T-cell (primary cell): ENCODE results near the gene HES6. TPM values are rescaled to one million over a fixed set of nuclear protein-coding genes. Genes with fewer than 3 reads are reported as not detected.

Experiments
- ATAC-seq, 4 experiments: fragments of 200-7000 bp in 3 of 4; fragments of 150-1000 bp in 1 of 4; cut with Tn5 transposase; replicated peaks in 1 of 4; 1 replicate in 3 of 4; 2 replicates in 1 of 4; pipeline ENCODE4 v1.10.0; 2021; ENCODE audit warnings: moderate library complexity in 3 of 4, mild to moderate bottlenecking in 2 of 4, moderate number of reproducible peaks in 1 of 4
- CTCF ChIA-PET, 2 donors: fragments of 300-600 bp; sonication (Branson Sonifier 250); formaldehyde crosslinking; loops; one replicate each; lab custom pipeline; 2022; ENCODE audit warnings: antibody characterized with exemption in 2 of 2; lab: Charles Lee
- POLR2A ChIA-PET, 2 donors: fragments of 300-600 bp; sonication (Branson Sonifier 250); formaldehyde crosslinking; loops; one replicate each; lab custom pipeline; 2022; ENCODE audit warnings: antibody characterized with exemption in 2 of 2; lab: Charles Lee
- DNase-seq, 35 experiments: peaks; one replicate each; pipeline versions ENCODE4 v3.0.0 to v3.0.0-alpha.2; 2013 to 2023
- H3K27ac ChIP-seq: one replicate; pipeline ENCODE4 v1.5.1; 2013; ENCODE audit warnings: low read length
- H3K27me3 ChIP-seq, 2 experiments: replicated peaks in 1 of 2; 1 replicate in 1 of 2; 2 replicates in 1 of 2; pipeline versions ENCODE4 v1.6.1 to v1.7.0; 2013; ENCODE audit warnings: low read length in 1 of 2, mixed read lengths in 1 of 2; ENCODE audit not compliant: control insufficient read depth in 2 of 2, insufficient read depth in 2 of 2; ENCODE audit errors: extremely low read depth in 1 of 2
- H3K36me3 ChIP-seq, 2 donors: 1 replicate in 1 of 2; 2 replicates in 1 of 2; pipeline versions ENCODE4 v1.6.1 to v1.7.0; 2013; ENCODE audit warnings: low read length in 1 of 2; ENCODE audit not compliant: control insufficient read depth in 2 of 2, insufficient read depth in 1 of 2; ENCODE audit errors: extremely low read depth in 1 of 2
- H3K4me1 ChIP-seq, 2 experiments: 1 replicate in 1 of 2; 2 replicates in 1 of 2; pipeline versions ENCODE4 v1.6.1 to v1.7.0; 2013; ENCODE audit warnings: low read length in 2 of 2, mixed read lengths in 1 of 2; ENCODE audit not compliant: insufficient read depth in 2 of 2, control insufficient read depth in 1 of 2; ENCODE audit errors: extremely low read depth in 1 of 2
- H3K4me3 ChIP-seq, 2 donors: 1 replicate in 1 of 2; 2 replicates in 1 of 2; pipeline versions ENCODE4 v1.5.1 to v1.7.0; 2013; ENCODE audit warnings: mild to moderate bottlenecking in 2 of 2, low read length in 1 of 2, moderate library complexity in 1 of 2; ENCODE audit not compliant: control insufficient read depth in 1 of 2; ENCODE audit errors: extremely low read depth in 1 of 2
- H3K9me3 ChIP-seq: 2 replicates; pipeline ENCODE4 v1.7.0; 2013
- H3K27ac Mint-ChIP-seq, 2 donors: one replicate each; pipeline ENCODE4 v1.8.0; 2020 to 2021; ENCODE audit warnings: mild to moderate bottlenecking in 2 of 2, mixed read lengths in 2 of 2
- H3K27me3 Mint-ChIP-seq, 2 donors: one replicate each; pipeline ENCODE4 v1.8.0; 2021 to 2022; ENCODE audit warnings: mixed read lengths in 2 of 2
- H3K36me3 Mint-ChIP-seq: one replicate; pipeline ENCODE4 v1.8.0; 2021; ENCODE audit warnings: mixed read lengths
- H3K4me1 Mint-ChIP-seq, 3 donors: one replicate each; pipeline ENCODE4 v1.8.0; 2020 to 2022; ENCODE audit warnings: mixed read lengths in 3 of 3, mild to moderate bottlenecking in 1 of 3
- H3K4me3 Mint-ChIP-seq, 3 donors: one replicate each; pipeline ENCODE4 v1.8.0; 2020 to 2022; ENCODE audit warnings: mild to moderate bottlenecking in 3 of 3, mixed read lengths in 3 of 3, moderate library complexity in 3 of 3
- H3K9me3 Mint-ChIP-seq, 3 donors: one replicate each; pipeline ENCODE4 v1.8.0; 2020 to 2022; ENCODE audit warnings: mixed read lengths in 3 of 3
- WGBS: methylation state at CpG from one replicate; pipeline ENCODE4 v1.1.5; 2013; ENCODE audit warnings: missing lambda C conversion rate; ENCODE audit not compliant: insufficient coverage; 5-methylcytosine and 5-hydroxymethylcytosine counted together
- total RNA-seq, 35 experiments: library from RNA in 6 of 35; stranded (reverse) in 6 of 35; fragments of 120-200 nt in 1 of 35; gene quantifications; one replicate each; pipeline versions ENCODE4 v1.2.1 to v1.2.4 and lab custom pipeline; 2013 to 2026

Gene HES6
- total RNA-seq, 5 donors from 2014 or later (not counting 1 experiment from before 2014, with no cell fraction given), result 1.7 to 3.6 (median 2.7) TPM

- Histone ChIP-seq H3K27ac (no peak overlapping the region), H3K27me3 (peaks cover 2 to 3% of the 10 kb centered on the region in 2 experiments), H3K4me3 (no peak overlapping the region), H3K9me3 (no peaks in the 10 kb centered on the region), H3K4me1 (peaks cover 3 to 14% of the 10 kb centered on the region in 2 experiments), H3K36me3 (no peaks in the 10 kb centered on the region)
- no peaks in the 10 kb centered on the region for H3K27me3 Mint-ChIP-seq
- DNase-seq, result no peak
- H3K27ac Mint-ChIP-seq, result no peak overlapping the region
- ChIA-PET POLR2A (no interaction called here), CTCF (no interaction called here)
- no peaks in the 10 kb centered on the region for H3K9me3 Mint-ChIP-seq
- H3K4me1 Mint-ChIP-seq, result peaks cover 12 to 18% (median 13%) of the 10 kb centered on the region in 3 donors
- ATAC-seq, result no peak
- WGBS, result 80% methylated on average over 7 of the region's 7 CpGs
- no peaks in the 10 kb centered on the region for H3K36me3 Mint-ChIP-seq
- no peak overlapping the region for H3K4me3 Mint-ChIP-seq
Observed at GRCh38 chr2:238207006-238207405, 32.8 kb downstream of the HES6 start.

DNA sequence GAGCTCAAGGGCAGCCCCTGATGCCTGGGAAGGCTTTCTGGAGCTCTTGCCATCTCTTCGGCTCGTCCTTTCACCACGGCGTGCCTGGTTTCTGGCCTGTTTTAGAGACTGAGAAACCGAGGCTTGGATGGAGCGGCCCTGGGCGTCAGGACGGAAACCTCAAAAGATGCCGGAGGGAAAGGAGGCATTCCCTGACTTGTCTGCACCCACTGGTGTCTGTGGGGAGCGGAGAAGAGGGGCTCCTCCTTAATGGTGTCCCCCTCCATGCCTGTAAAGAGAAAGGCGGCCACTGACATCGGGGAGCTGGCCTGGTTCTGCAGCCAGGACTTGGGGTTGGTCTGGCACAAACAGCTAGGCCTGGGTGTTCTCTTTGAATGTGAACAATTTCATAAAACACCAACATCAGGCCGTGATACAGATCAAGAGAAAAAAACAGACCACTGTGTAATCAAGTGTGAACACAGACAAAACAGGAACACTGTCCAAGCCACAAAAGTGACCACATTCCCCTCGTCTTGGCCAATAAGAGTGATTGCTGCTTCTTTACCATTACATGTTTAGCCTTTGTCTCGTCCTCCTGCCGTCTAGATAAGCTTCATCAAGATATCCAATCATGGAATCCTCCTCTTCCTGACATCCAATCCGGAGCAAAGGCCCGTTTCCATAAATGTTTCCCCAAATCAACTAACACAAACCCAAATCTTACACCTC is 35.7 kb downstream of the HES6 start:
- H3K4me3 ChIP-seq, result peak overlapping the region in 1 of 2 donors; percentile 48
- no peaks in the 10 kb centered on the region for H3K9me3 ChIP-seq
- ATAC-seq, result peak in 1 of 4 experiments; percentile 8
- H3K27ac Mint-ChIP-seq, result peak overlapping the region; percentile 80 to 89
- H3K27me3 ChIP-seq, result peaks cover 0 to 2% of the 10 kb centered on the region in 2 experiments
- peaks cover 13 to 28% of the 10 kb centered on the region in 2 experiments for H3K4me1 ChIP-seq
- no peak for DNase-seq
- ChIA-PET CTCF (no interaction called here), POLR2A (no interaction called here)
- no peaks in the 10 kb centered on the region for H3K36me3 Mint-ChIP-seq
- no peaks in the 10 kb centered on the region for H3K36me3 ChIP-seq
- H3K27ac ChIP-seq, result peak overlapping the region; percentile 82
- H3K9me3 Mint-ChIP-seq, result no peaks in the 10 kb centered on the region
- peak overlapping the region; percentile 67 to 81 (median 77) for H3K4me3 Mint-ChIP-seq
- no peaks in the 10 kb centered on the region for H3K27me3 Mint-ChIP-seq
- peaks cover 40 to 47% (median 41%) of the 10 kb centered on the region in 3 donors for H3K4me1 Mint-ChIP-seq
- WGBS, result 49% methylated on average over 13 of the region's 18 CpGs

DNA sequence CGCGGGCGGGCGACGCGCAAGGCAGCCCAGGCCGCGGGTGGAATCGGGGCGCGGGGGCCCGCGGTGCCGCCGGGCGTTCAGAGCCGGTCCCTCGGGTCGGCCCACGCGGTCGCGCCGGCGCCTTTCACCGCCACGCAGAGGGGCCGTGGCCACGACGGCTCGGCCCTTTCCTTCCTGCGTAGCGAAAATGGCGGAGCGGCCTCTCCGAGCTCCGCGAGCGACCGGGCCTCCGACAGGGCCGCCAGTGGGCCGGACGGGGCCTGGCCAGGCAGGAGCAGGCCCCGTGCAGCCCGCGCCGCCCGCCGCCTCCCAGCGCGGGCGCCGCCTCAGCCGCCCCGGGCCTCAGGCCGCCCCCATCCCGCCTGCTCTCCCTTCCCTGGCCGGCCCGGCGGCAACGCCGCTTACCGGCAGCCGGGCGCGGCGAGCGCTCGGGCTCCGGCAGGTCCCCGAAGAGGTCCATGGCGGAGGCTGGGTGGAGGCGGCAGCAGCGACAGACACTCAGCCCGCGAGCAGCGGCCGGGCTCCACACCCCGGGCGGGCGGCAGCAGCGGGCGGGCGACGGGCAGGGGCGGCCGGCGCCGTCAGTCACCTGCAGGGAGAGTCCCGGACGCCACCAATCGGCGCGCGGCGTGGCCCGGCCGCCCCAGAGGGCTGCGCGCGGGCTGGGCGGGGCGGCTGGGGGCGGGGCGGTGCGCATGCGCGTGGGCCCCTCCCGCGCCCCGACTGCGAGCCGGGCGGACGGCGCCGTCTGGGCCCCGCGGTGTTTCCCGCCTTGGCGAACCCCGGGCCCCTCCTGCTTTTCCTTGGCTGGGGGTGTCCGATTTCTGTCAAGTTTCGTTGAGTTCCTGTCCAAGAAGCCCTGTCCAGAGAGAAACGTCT is 36.5 kb downstream of the HES6 start, which contains the start of gene ILKAP:
TSS of gene ILKAP (minus strand) at position 602 of the 879 bp plus-strand sequence. CDS start at position 460, 142 bp downstream.
- Mint-ChIP-seq H3K27ac (peak within 1 kb of the TSS; percentile 82 to 89), H3K27me3 (no peaks in the 10 kb centered on the region), H3K4me1 (peaks cover 48 to 53% (median 49%) of the 10 kb centered on the region in 3 donors), H3K9me3 (no peaks in the 10 kb centered on the region), H3K36me3 (no peaks in the 10 kb centered on the region), H3K4me3 (peak within 1 kb of the TSS; percentile 84 to 87 (median 85))
- ChIA-PET CTCF (interaction anchor here (0.6 to 0.7 kb wide), 2 partner anchors 15 to 31 kb away, joined by 3 to 4 read pairs; no protein-coding TSS in a partner anchor), POLR2A (interaction anchor here in 1 of 2 donors (0.6 kb wide), 1 partner anchor 11 kb away, joined by 3 read pairs; no protein-coding TSS in a partner anchor)
- peak; percentile 78 to 95 (median 87) for DNase-seq
- Histone ChIP-seq H3K27ac (peak within 1 kb of the TSS; percentile 82), H3K4me3 (peak within 1 kb of the TSS; percentile 48 to 80), H3K4me1 (peaks cover 13 to 33% of the 10 kb centered on the region in 2 experiments), H3K36me3 (no peaks in the 10 kb centered on the region), H3K9me3 (no peaks in the 10 kb centered on the region), H3K27me3 (peaks cover 0 to 2% of the 10 kb centered on the region in 2 experiments)
- under 1% methylated on average over 115 of the region's 126 CpGs for WGBS
- peak; percentile 97 to 99 (median 97) for ATAC-seq

DNA sequence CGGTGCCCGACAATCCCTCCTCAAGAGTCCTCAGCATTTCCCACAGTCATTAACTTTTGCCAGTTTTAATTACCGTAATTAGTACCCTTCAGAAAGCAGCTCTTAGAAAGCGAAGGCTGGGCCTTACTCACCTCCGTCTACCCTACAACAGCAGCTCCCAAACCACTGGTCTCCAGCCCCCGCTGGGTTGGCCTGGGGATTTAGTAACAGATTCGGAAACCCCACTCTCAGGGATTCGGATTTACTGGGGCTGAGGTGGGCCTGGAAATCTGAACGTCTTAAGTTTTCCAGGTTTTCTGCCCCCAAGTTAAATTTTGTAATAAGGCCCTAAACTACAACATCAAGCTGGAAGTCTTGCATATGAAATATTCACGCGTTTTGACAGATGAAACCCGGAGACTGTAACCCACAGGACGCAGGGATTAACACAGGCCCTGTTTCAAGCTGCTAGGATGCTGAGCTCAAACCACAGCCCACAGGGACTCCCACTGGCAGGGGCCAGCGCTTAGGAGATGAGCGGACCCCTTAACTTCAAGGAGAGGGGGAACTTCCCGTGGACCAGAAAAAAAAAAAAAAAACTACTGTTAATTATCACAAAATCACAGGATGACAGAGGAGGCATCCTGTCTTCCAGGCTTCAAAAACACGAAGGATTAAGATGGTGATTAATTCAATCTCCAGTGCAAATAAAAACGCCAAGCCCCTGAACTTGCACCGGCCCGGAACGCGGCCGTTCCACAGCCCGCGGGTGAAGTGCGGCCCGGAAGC is 37.3 kb downstream of the HES6 start:
- Mint-ChIP-seq H3K36me3 (no peaks in the 10 kb centered on the region), H3K4me1 (peaks cover 56 to 62% (median 58%) of the 10 kb centered on the region in 3 donors), H3K9me3 (no peaks in the 10 kb centered on the region), H3K27ac (peak overlapping the region; percentile 82 to 86), H3K4me3 (peak overlapping the region; percentile 84 to 87 (median 85)), H3K27me3 (no peaks in the 10 kb centered on the region)
- Histone ChIP-seq H3K36me3 (no peaks in the 10 kb centered on the region), H3K27ac (no peak overlapping the region), H3K4me1 (peaks cover 13 to 40% of the 10 kb centered on the region in 2 experiments), H3K27me3 (peaks cover 0 to 2% of the 10 kb centered on the region in 2 experiments), H3K4me3 (peak overlapping the region; percentile 44 to 80), H3K9me3 (no peaks in the 10 kb centered on the region)
- DNase-seq (peak in 10 of 35 experiments; percentile 6 to 47 (median 12)), ATAC-seq (no peak)
- CTCF ChIA-PET, result interaction anchor here in 1 of 2 donors (0.7 kb wide), 1 partner anchor 14 kb away, joined by 4 read pairs; no protein-coding TSS in a partner anchor
- POLR2A ChIA-PET, result interaction anchor here in 1 of 2 donors (0.6 to 0.8 kb wide), 2 partner anchors 12 to 14 kb away, joined by 3 read pairs; no protein-coding TSS in a partner anchor
- 16% methylated on average over 23 of the region's 27 CpGs for WGBS

- peaks cover 24 to 83% of the 10 kb centered on the region in 2 donors for H3K36me3 ChIP-seq
- peaks cover 0 to 8% (median 3%) of the 10 kb centered on the region in 3 donors for H3K4me1 Mint-ChIP-seq
- H3K27me3 ChIP-seq, result no peaks in the 10 kb centered on the region
- H3K36me3 Mint-ChIP-seq, result peaks cover 55% of the 10 kb centered on the region
- ATAC-seq (no peak), DNase-seq (no peak)
- ChIA-PET CTCF (interaction anchor here (0.5 to 0.7 kb wide), 2 partner anchors 20 to 21 kb away, joined by 3 to 6 read pairs; no protein-coding TSS in a partner anchor), POLR2A (no interaction called here)
- no peak overlapping the region for H3K27ac ChIP-seq
- H3K4me1 ChIP-seq, result peaks cover 0 to 5% of the 10 kb centered on the region in 2 experiments
- no peaks in the 10 kb centered on the region for H3K27me3 Mint-ChIP-seq
- H3K27ac Mint-ChIP-seq, result no peak overlapping the region
- H3K4me3 ChIP-seq, result no peak overlapping the region
- no peaks in the 10 kb centered on the region for H3K9me3 Mint-ChIP-seq
- no peaks in the 10 kb centered on the region for H3K9me3 ChIP-seq
- H3K4me3 Mint-ChIP-seq, result no peak overlapping the region
- 93% methylated on average over 2 of the region's 2 CpGs for WGBS
Observed at GRCh38 chr2:238190445-238190844, 49.4 kb downstream of the HES6 start.
